ENCODE data around the gene CEACAM20.
A peak's percentile ranks its signal among the peaks of the same experiment; 100 is the strongest.
"Not testable (repeated sequence)": the region's sequence is repeated elsewhere in the genome, so short reads cannot be mapped to it uniquely, and the experiment has no call there.

The CEACAM20 gene

DNA sequence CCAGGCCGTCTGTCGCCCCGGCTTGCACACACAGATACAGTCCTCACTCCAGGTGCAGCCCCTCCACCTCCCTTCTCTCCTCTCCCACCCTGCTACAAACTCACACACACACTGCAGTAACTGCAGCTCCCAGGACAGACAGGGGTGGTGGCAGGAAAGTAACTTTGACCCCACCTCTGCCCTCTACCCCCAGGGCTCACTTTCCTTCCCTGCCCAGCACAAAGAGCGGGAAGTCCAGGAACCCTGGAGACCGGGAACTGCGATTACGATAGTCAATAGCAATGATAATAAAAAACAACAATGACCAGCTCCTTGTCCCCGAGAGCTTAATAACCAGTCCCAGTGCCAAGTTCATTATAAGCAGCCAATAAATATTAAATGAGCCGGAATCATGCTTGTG lies at the start of gene CEACAM20:
TSS of gene CEACAM20 (minus strand) at position 140 of the 400 bp plus-strand sequence. CDS start 166 bp downstream, outside the sequence.
- DNase-seq = no peak

DNA sequence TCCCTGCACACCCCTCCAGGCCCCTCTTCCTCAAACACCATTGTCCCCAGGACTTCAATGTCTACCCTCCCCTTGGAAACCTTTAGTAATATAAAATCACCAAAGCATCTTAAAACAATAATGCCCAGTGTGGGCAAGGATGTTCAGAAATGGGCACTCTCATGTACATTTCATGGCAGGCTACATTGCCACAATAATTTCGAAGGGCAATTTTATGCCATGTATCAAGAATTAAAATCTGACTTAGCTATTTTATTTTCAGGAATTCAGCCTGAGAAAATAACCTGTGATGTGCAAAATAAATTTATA lies 48.0 kb upstream of the CEACAM20 start:
- no peak for DNase-seq

DNA sequence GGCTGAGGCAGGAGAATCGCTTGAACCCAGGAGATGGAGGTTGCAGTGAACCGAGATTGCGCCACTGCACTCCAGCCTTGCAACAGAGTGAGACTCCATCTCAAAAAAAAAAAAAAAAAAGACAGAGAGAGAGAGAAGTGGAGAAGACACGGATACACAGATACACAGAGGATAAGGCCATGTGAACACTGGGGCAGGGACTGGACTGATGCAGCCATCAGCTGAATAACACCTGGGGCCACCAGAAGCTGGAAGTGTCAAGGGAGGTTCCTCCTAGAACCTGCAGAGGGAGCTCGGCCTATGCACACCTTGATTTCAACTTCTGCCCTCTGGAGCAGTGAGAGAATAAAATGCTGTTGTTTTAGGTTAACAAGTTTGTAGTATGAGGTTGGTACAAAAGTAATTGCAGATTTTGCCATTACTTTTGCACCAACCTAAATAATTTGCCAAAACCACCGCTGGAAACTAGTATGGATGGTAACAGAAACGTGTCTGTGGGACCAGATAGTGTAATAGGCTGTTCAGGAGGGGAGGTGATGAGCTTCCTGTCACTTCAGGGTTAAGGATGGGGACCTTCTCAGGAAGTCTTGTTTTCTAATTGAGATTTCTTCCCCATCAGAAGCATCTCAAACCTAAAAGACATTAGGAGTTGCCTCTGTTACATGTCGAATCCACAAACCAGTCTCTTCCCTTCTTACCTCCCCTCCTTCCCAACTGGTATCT lies 47.5 kb upstream of the CEACAM20 start:
- DNase-seq = no peak

DNA sequence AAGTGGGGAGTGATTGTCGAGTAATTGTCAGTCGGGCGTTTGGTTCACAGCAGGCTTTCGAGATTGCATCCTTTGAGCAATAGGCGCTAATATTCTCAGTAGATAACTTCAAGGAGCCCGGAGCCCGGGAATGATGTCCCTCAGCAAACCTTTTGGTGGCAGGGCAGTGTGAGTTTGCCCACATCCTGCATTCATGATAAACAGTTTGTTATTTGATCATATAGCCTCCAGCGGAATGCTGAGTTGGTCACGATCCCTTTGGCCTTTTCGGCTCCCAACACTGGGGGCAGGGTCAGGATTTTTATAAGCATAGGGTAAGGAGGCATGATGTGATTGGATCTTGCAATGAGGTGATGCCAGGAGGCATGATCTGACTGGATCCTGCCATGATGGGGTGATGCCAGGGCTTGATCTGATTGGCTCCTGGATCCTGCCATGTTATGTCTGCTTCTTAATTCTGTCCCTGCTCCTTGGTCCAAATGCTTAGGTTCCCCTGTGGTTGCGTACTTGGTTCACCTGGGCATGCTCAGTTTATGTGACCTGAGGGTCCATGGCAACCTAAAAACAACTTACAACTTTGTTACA lies 45.7 kb upstream of the CEACAM20 start:
- no peak for DNase-seq

DNA sequence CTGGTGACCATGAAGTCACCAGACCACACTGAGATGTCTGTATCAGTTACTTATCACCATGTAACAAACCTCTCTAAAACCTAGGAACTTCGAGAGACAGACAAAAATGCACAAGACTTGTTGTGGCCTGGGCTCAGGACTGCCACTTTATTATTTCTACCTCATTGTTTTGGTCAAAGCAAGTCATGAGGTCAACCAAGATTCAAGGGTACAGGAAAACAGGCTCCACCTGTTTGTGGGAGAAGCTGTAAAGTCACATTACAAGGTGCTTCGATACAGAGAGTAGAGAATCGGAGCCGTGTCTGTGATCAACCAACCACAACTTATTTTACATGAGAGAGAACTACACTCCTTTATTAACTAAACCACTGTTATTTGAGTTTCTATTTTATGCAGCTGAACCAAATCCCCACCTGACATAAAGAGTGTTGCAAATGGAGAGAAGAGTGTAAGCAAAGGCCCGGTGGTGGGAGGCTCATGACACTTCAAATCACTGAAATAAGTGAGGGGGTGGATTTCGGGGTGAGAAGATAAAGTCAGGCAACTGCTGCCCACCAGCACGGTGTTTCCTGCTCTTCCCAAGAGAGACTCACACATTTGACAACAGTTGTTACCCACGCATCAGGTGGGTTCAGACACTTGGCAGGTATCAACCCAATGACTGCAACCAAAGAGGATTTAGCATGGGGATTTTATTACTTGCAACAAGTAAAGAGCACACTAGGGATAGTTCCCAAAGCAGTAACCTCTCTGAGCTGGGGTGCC lies 44.9 kb upstream of the CEACAM20 start:
- DNase-seq = no peak

DNA sequence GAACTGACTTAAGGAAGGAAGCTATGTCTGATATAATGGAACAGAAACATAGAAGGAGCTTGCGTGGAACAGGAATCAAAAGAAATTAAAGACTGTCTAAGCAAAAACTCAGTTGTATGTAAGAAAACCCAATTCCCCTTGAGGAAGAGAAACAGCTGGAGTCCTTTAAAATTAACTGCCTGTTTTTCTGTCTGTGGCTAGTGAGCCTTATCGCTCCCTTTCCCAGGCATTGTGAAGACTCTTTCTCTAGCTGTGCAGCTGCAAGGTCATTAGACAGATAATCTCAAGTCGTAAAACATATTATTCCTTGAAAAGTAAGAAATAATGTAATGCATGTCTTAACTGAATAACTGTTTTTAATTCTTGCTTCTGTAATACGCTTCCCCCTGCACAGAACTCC lies 44.2 kb upstream of the CEACAM20 start:
- DNase-seq = no peak

DNA sequence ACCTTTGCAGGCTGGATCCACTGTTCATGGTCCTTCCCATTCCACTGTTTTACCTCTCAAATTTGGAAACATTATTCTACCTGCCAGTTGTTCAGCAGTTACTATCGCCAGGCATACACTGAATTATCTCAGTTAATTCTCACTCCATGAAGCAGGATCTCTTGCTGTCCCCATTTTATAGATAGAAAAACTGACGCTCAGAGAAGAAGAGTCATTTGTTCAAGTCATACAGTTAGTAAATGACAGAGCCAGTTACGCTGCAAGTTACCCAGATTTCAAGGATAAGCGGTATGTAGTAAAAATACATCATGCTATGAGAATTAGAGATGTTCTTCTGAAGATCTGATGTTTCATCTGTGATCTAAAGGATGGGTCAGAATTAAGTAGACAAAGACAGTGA lies 43.7 kb upstream of the CEACAM20 start:
- DNase-seq = no peak

DNA sequence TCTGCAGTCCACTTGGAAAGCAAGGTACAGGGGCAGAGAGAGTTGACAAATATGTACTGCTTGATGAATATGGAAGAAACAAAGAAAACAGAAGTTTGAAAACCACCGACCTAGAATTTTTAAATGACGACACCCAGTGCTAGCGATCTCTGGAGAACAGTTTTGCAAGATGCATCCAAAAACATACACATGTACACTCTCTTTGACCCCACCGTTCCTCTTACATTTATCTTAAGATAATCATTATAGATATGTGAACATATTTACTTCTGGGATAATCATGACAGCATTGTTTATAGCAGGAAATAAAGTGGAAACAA lies 43.1 kb upstream of the CEACAM20 start:
- no peak for DNase-seq

DNA sequence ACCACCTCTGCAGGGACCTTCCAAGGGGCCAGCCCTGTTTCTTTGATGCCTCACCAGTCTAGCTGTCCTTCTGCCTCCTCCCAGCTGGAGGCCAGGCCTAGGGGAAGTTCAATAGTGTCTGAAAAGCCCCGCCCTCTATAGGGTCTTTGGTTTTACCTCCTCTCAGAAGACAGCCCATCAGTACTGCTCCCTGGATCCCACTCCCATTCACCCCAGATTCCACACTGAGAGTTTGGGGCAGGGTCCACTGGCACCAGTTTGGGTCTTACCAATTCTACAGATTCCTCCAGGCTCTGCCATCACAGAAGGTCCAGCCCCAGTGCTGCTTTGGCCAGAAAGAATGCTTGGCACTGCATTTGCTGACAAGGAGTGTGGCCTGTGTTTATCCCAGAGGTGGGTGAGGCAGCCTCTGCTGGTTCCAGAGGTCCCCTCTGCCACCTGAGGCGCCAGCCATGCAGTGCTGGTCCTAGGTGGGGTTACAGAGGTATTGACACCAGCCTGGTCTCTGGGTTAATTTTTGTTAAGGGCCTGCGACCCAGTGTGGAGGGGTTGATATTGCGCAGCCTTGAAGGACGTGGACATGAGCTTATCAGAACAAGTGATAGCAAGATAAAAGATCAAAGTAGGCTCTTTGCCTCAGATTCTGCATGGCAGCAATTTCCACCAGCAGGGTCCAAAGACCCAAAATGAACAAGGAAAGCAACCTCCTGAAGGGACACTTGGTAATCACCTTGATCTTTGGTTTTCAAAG lies 42.5 kb upstream of the CEACAM20 start:
- no peak for DNase-seq

DNA sequence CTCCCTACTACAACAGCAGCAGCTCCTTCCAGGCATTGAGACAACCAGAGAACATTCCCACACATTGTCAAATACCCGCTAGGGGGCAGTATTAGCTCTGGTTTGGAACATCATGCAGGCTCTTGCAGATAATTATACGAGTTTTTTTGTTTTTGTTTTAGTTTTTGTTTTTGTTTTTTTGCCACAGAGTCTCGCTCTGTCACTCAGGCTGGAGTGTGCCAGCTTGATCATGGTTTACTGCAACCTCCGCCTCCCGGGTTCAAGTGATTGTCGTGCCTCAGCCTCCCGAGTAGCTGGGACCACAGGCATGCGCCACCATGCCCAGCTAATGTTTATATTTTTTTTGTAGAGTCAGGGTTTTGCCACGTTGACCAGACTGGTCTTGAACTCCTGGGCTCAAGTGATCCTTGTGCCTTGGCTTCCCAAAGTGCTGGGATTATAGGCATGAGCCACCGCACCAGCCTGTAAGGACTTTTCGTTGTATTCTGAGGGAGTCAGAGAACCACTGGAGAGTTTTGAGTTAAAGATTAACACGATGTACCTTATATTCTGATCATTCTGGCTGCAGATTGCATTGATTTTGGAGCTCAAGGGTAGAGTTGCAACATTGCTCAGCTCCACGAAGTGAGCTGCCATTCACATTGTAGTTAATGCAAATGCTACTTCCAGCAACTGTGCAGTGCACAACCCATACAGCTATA lies 41.7 kb upstream of the CEACAM20 start:
- DNase-seq = peak; percentile 57

DNA sequence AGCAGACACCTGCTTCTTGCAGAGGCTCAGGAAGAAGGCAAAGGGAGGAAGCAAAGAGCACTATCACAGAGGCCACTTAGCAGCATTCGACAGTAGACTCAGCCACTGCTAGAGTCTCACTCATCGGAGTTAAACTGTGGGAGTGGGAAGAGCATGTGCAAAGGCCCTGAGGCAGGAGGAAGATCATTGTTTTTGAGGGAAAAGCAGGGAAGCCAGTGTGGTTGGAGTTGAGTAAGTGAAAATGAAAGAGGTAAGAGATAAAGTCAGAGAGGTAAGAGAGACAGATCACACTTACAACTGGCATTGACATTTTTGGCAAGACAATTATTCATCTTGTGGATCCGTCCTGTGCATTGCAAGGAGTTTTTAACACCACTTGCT lies 41.1 kb upstream of the CEACAM20 start:
- DNase-seq = no peak

DNA sequence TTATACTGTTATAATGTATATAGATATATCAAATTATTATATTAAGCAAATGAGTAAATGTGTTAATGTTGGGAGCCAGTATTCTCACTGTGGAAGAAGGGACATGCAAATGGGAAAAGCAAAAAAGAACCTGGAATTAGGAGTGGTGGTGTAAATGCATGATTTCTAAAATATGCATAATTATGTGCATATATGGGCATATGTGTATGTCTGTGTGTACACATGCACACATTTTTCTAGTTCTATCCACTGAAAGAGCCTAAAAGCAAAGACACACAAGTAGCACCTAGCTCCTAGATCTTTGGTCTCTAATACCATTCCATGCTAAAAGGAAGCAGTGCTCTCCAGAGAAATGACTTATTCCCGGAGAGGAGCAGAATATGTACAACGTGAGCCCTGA lies 38.3 kb upstream of the CEACAM20 start:
- no peak for DNase-seq

DNA sequence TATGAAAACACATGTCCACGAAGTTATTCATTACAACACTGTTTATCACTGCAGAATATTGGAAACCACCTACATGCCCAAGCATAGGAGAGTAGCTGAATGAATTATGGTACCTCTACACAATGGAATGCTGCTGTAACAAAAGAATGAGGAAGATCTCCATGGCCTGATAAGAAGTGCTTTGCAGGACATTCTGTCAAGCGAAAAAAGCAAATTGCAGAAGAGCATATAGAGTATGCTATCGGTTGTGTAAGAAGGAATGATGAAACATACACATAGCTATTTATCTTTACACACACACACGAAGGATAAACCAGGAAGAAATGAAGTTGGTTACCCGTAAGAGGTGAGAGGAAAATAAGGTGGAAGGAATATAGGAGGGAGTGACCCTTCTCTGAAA lies 37.5 kb upstream of the CEACAM20 start:
- DNase-seq = no peak

DNA sequence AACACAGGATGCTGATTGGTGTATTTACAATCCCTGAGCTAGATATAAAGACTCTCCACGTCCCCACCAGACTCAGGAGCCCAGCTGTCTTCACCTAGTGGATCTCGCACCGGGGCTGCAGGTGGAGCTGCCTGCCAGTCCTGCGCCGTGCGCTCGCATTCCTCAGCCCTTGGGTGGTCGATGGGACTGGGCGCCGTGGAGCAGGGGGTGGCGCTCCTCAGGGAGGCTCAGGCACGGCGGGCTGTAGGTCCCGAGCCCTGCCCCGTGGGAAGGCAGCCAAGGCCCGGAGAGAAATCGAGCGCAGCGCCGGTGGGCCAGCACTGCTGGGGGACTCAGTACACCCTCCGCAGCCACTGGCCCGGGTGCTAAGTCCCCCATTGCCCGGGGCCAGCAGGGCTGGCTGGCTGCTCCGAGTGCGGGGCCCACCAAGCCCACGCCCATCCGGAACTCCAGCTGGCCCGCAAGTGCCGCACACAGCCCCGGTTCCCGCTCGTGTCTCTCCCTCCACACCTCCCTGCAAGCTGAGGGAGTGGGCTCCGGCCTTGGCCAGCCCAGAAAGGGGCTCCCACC lies 33.7 kb upstream of the CEACAM20 start:
- not testable (repeated sequence) for DNase-seq

DNA sequence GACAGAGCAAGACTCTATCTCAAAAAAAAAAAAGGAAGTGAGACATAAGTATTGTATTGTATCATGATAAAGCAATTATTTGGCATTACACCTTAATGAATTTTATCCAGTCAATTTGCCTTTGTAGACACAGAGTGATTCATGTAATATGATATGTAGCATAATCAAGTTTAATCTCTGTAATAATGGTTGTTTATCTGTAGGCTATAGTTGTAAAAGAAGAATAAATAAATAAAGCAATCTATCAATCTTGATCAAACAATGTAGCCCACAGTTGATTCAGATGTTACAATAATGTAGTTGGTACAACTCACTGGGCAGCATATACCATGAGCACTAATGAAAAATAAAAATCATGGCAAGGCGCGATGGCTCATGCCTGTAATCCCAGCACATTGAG lies 28.5 kb upstream of the CEACAM20 start:
- DNase-seq = no peak

DNA sequence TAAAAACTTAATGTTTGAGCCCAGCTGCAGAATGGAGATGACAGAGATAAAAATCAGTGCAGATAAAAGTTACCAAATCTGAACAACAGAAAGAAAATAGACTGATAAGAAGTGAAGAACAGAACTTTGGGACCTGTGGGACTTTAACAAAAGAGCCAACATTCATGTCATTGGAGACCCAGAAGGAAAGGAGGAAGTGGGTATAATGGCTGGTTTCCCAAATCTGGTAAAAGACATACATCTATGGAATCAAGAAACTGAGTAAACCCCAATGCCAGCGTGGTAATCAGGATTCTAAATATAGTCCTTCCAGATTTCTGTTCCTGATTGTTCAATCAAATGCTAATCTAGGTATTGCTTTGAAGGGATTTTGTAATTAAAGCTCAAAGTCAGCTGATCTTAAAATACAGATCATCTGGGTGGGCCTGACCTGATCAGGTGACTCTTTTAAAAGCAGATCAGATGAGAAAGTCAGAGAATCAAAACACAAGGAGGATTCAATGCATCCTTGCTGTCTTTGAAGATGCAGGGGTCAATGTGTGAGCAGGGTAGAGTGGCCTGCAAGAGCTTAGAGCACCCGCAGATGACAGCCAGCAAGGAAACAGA lies 25.3 kb upstream of the CEACAM20 start:
- DNase-seq = no peak

DNA sequence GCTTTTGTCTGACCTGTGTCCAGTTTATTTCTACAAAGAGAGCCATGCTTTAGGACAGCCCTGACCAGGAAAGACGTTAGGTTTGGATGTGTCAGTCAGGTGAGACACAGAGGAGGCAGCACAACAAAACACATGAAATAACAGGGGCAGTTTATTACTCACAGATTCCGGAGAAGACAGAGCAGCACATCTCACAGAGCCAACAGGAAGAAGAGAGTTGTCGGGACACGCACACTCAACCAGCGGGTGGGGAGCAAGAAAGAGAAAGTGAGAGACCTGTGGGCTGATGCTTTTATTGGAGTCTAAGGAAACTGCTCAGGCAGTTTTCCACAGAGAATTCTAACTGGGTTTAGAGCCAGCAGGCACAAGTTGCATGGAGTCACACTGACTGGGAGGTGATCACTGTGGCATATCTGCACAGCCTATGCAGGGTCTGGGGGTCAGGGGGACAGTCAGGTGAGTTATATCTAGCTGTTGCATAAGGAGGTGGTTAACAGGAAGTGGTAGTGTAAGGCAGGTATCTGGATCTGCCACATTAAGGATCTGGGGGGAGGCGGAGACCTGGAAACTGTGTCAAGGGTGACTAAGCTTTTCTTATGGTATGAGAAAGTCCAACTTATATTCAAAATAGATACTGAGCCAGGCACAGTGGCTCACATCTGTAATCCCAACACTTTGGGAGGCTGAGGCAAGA lies 24.1 kb upstream of the CEACAM20 start:
- no peak for DNase-seq

DNA sequence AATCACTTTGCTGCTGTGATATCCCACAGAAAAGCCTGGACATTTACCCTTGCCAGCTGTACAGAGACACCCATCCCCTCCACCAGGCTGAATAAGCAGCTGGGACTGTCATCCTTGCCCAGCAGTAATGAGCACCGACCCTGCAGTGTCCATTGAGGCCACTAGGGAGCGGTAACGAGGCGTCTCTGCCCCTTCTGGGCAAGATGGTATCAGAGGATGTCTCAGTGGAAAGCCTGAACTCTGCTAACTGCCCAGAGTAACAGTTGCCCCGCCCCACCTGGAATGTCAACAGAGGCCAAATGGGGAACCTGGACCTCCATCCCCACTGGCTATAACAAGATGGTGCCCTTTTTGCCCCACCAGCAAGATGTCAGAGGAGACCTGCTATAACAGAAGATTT lies 22.8 kb upstream of the CEACAM20 start:
- DNase-seq = no peak

DNA sequence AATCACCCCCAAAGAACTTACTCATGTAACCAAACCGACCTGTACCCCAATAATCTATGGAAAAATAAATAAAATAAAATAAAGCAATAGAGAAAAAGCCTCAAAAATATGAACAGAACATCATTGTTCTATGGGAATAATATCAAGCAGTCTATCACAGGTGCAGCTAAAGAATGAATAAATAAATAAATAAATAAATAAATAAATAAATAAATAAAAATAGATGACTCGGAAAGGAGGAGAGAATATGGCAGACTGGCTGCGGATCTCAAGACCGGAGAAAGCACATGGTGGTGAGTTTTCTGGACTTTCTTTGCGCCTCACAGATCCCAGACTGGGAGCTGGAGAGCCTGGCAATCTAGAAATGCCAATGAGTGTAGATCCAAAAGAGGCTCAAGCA lies 22.4 kb upstream of the CEACAM20 start:
- DNase-seq = no peak

DNA sequence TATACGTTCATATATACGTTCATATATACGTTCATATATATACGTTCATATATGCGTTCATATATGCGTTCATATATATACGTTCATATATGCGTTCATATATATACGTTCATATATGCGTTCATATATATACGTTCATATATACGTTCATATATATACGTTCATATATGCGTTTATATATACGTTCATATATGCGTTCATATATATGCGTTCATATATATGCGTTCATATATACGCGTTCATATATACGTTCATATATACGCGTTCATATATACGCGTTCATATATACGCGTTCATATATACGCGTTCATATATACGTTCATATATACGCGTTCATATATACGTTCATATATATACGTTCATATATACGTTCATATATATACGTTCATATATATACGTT lies 21.5 kb upstream of the CEACAM20 start:
- DNase-seq = not testable (repeated sequence)

DNA sequence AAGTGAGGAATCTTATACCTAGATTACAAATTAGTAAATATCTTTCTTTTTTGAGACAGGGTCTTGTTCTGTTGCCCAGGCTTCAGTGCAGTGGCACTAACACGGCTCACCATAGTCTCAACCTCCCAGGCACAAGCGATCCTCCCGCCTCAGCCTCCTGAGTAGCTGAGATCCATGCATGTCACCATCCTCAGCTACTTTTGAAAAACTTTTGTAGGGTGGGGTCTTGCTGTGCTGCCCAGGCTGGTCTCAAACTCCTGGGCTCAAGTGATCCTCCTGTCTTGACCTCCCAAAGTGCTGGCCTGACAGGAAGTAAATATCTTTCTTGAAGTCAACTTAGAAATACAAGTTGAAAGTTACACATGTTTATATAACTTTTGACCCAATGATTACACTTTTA lies 20.0 kb upstream of the CEACAM20 start:
- DNase-seq = no peak

DNA sequence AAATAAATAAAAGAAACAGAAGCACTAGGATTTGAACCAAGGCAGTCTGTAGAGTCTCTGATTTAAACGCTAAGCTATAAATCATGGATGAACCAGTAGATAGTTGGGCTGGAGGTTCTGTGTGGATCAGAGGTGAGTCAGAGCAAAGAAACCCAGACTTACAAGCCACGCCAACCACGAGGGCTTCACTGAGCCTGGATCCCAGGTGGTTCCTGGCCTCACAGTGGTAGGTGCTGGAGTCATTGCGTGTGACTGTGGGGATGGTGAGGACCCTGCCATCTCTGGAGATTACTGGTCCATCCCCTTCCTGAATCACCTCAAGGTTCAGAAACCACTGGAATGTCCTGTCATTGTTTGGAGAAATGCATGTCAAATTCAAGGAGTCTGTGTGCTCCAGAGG lies 19.3 kb upstream of the CEACAM20 start:
- DNase-seq = no peak

Data from left hindlimb (tissue), 1 donor.